Tibial nerve (tissue), 4 donors: Measurements from ENCODE around the gene LENEP.

Source experiments
- CTCF ChIP-seq, 5 experiments: fragments of 200-600 bp in 3 of 5; fragments of 450-650 bp in 2 of 5; sonication (generic) in 3 of 5; IDR thresholded peaks; one replicate each; pipeline ENCODE4 v1.5.1; 2016 to 2019; ENCODE audit warnings: antibody characterized with exemption in 5 of 5, mild to moderate bottlenecking in 3 of 5, moderate library complexity in 2 of 5
- EP300 ChIP-seq, 2 donors: sonication (generic); formaldehyde crosslinking; IDR thresholded peaks; one replicate each; pipeline ENCODE4 v1.6.1; 2017; ENCODE audit warnings: antibody characterized with exemption in 2 of 2, mild to moderate bottlenecking in 1 of 2
- POLR2A ChIP-seq, 2 donors: fragments of 450-650 bp; IDR thresholded peaks; one replicate each; pipeline ENCODE4 v1.6.1; 2017; ENCODE audit warnings: antibody characterized with exemption in 2 of 2, mild to moderate bottlenecking in 2 of 2, moderate library complexity in 2 of 2

- TF ChIP-seq POLR2A (IDR thresholded peaks at IDR 0.05) (no peak), CTCF (IDR thresholded peaks at IDR 0.05) (no peak), EP300 (IDR thresholded peaks at IDR 0.05) (no peak)
Measured at GRCh38 chr1:154971341-154971998, 21.9 kb upstream of the LENEP start.
